Measurements from ENCODE around the gene ANXA11. TPM values are rescaled to one million over a fixed set of nuclear protein-coding genes. Genes with fewer than 3 reads are reported as not detected.

ANXA11 gene
- total RNA-seq, 4 donors from 2014 or later = 110 to 269 (median 238) TPM

DNA sequence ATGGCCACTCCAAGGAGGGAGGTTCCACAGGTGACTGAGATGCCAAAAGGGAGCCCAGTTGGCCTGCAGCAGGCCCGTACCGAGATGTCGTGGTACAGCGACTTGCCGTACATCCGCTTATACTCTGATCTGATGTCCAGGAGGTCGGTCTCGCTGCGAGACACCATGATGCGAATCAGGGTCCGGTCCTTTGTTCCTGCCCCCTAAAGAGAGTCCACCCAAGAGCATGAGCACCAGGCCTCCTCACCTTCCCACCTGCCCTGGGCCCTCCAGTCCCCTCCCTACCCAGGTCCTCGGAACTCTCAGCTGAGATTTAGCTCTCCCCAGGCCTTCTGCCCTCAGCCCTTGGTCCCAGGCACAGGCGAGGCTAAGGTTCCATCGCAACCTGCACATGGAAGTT lies 47.8 kb downstream of the ANXA11 start:
- peaks cover 0 to 25% (median 0%) of the 10 kb centered on the region in 4 donors for H3K4me1 ChIP-seq
- H3K27me3 ChIP-seq = no peaks in the 10 kb centered on the region
- H3K9me3 ChIP-seq = no peaks in the 10 kb centered on the region
- TF ChIP-seq POLR2A (IDR thresholded peaks at IDR 0.05) (no peak), CTCF (IDR thresholded peaks at IDR 0.05) (no peak)
- H3K36me3 ChIP-seq = peaks cover 0 to 98% (median 0%) of the 10 kb centered on the region in 3 donors
- peak overlapping the region in 2 of 4 donors; percentile 73 to 75 for H3K27ac ChIP-seq
- DNase-seq = no peak
- H3K4me3 ChIP-seq = no peak overlapping the region

DNA sequence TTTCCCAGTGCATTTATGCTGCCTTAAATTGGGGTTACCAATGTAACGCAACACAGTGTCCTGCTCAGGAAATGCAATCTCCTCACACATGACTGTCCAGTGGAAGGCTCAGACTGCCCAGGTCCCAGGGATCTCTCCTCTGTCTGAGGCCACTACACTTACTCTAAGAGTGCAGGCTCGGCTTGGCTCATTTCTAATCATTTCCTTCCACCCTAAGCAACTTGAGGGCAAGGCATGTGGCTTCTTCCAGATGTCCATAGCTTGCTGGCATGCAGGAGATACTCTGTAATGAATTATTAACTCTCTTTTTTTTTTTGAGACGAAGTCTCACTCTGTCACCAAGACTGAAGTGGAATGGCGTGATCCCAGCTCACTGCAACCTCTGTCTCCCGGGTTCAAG lies 49.1 kb downstream of the ANXA11 start:
- H3K27me3 ChIP-seq = no peaks in the 10 kb centered on the region
- H3K4me3 ChIP-seq = no peak overlapping the region
- no peak overlapping the region for H3K27ac ChIP-seq
- H3K4me1 ChIP-seq = peaks cover 0 to 25% (median 0%) of the 10 kb centered on the region in 4 donors
- no peak for TF ChIP-seq POLR2A (IDR thresholded peaks at IDR 0.05)
- no peak for TF ChIP-seq CTCF (IDR thresholded peaks at IDR 0.05)
- H3K36me3 ChIP-seq = peaks cover 0 to 92% (median 0%) of the 10 kb centered on the region in 3 donors
- no peak for DNase-seq
- no peaks in the 10 kb centered on the region for H3K9me3 ChIP-seq

- Histone ChIP-seq H3K27ac (peak overlapping the region in 3 of 4 donors; percentile 32 to 43 (median 34)), H3K9me3 (no peaks in the 10 kb centered on the region), H3K4me3 (no peak overlapping the region), H3K4me1 (peaks cover 0 to 25% (median 0%) of the 10 kb centered on the region in 4 donors), H3K36me3 (peaks cover 0 to 88% (median 0%) of the 10 kb centered on the region in 3 donors), H3K27me3 (no peaks in the 10 kb centered on the region)
- no peak for DNase-seq
- TF ChIP-seq POLR2A (IDR thresholded peaks at IDR 0.05) (no peak), CTCF (IDR thresholded peaks at IDR 0.05) (no peak)
Observed at GRCh38 chr10:80155696-80156215, 49.6 kb downstream of the ANXA11 start.

GRCh38 chr10:80154978-80155695 lies 50.2 kb downstream of the ANXA11 start:
- TF ChIP-seq CTCF (IDR thresholded peaks at IDR 0.05) (no peak), POLR2A (IDR thresholded peaks at IDR 0.05) (no peak)
- Histone ChIP-seq H3K9me3 (no peaks in the 10 kb centered on the region), H3K27ac (peak overlapping the region in 3 of 4 donors; percentile 32 to 43 (median 34)), H3K36me3 (peaks cover 0 to 81% (median 0%) of the 10 kb centered on the region in 3 donors), H3K27me3 (no peaks in the 10 kb centered on the region), H3K4me1 (peaks cover 0 to 25% (median 0%) of the 10 kb centered on the region in 4 donors), H3K4me3 (no peak overlapping the region)
- no peak for DNase-seq

DNA sequence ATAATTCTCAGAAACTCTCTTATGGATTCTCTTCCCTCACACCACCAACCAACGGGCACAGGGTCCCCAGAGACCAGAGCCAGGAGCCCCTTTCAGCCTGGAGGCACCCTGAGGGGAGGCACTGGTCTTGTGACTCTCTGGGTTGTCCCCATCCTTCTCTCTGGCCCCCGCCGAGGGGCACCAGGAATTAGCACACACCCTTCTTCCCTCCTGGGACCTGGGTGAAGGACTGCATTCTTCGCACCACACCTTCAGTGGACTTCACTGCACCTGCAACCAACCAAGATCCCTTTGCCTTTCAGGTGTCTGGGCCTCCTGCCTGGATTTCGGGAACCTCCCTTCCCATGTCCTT lies 50.7 kb downstream of the ANXA11 start:
- Histone ChIP-seq H3K4me1 (peaks cover 0 to 25% (median 0%) of the 10 kb centered on the region in 4 donors), H3K9me3 (no peaks in the 10 kb centered on the region), H3K27ac (peak overlapping the region in 1 of 4 donors; percentile 9), H3K27me3 (no peaks in the 10 kb centered on the region), H3K4me3 (no peak overlapping the region), H3K36me3 (peaks cover 0 to 76% (median 0%) of the 10 kb centered on the region in 3 donors)
- no peak for TF ChIP-seq POLR2A (IDR thresholded peaks at IDR 0.05)
- TF ChIP-seq CTCF (IDR thresholded peaks at IDR 0.05) = no peak
- no peak for DNase-seq
